HepG2 (cell line): Measurements from ENCODE around the gene CBX6. TPM values are rescaled to one million over a fixed set of nuclear protein-coding genes. Genes with fewer than 3 reads are reported as not detected.

Experiments
- CBX5 ChIP-seq: sonication (generic); formaldehyde crosslinking; IDR thresholded peaks from 2 replicates; pipeline ENCODE4 v1.4.0; 2020; ENCODE audit warnings: missing genetic modification reagents, borderline replicate concordance
- ELF3 ChIP-seq: IDR thresholded peaks from 2 replicates; pipeline ENCODE4 v1.6.1; 2016; ENCODE audit warnings: missing genetic modification reagents, missing compliant biosample characterization
- FOSL2 ChIP-seq: sonication (generic); formaldehyde crosslinking; IDR thresholded peaks from 2 replicates; pipeline ENCODE4 v1.4.0; 2020; ENCODE audit warnings: missing genetic modification reagents
- GABPB1 ChIP-seq: IDR thresholded peaks from 2 replicates; pipeline ENCODE4 v1.6.1; 2016; ENCODE audit warnings: mild to moderate bottlenecking, missing genetic modification reagents, moderate library complexity, missing compliant biosample characterization
- GATAD2A ChIP-seq: IDR thresholded peaks from 2 replicates; pipeline ENCODE4 v1.6.1; 2016
- HDAC2 ChIP-seq: sonication (generic); formaldehyde crosslinking; IDR thresholded peaks from 2 replicates; pipeline ENCODE4 v1.4.0; 2020; ENCODE audit warnings: missing genetic modification reagents
- JUNB ChIP-seq: sonication (generic); formaldehyde crosslinking; IDR thresholded peaks from 2 replicates; pipeline ENCODE4 v1.8.0; 2022; ENCODE audit warnings: missing genetic modification reagents, mild to moderate bottlenecking, borderline replicate concordance
- KAT8 ChIP-seq: IDR thresholded peaks from 2 replicates; pipeline ENCODE4 v1.6.1; 2016; ENCODE audit warnings: missing genetic modification reagents, missing compliant biosample characterization
- KLF15 ChIP-seq: sonication (generic); formaldehyde crosslinking; IDR thresholded peaks from 2 replicates; pipeline ENCODE4 v1.8.1; 2023; ENCODE audit warnings: borderline replicate concordance, mild to moderate bottlenecking, inconsistent platforms, missing genetic modification reagents, mixed read lengths
- MEF2D ChIP-seq: sonication (generic); formaldehyde crosslinking; IDR thresholded peaks from 2 replicates; pipeline ENCODE4 v1.5.1; 2020; ENCODE audit warnings: mild to moderate bottlenecking, missing genetic modification reagents
- NR3C1 ChIP-seq: sonication (generic); formaldehyde crosslinking; IDR thresholded peaks from 2 replicates; pipeline ENCODE4 v1.4.0; 2020; ENCODE audit warnings: missing genetic modification reagents
- RAD21 ChIP-seq: fragments of 450-650 bp; formaldehyde crosslinking; IDR thresholded peaks from 2 replicates; pipeline ENCODE4 v1.5.0; 2020; ENCODE audit warnings: mild to moderate bottlenecking
- TFE3 ChIP-seq: IDR thresholded peaks from 2 replicates; pipeline ENCODE4 v1.6.1; 2016
- ZBTB20 ChIP-seq: sonication (generic); formaldehyde crosslinking; IDR thresholded peaks from 2 replicates; pipeline ENCODE4 v1.8.1; 2023; ENCODE audit warnings: missing genetic modification reagents, low read depth, mild to moderate bottlenecking, borderline replicate concordance
- ZNF281 ChIP-seq: sonication (generic); formaldehyde crosslinking; IDR thresholded peaks from 2 replicates; pipeline ENCODE4 v1.4.0; 2020; ENCODE audit warnings: missing genetic modification reagents, borderline replicate concordance
- ZNF510 ChIP-seq: sonication (generic); formaldehyde crosslinking; IDR thresholded peaks from 2 replicates; pipeline ENCODE4 v1.4.0; 2020; ENCODE audit warnings: low read depth, mild to moderate bottlenecking, missing genetic modification reagents
- ZNF562 ChIP-seq: sonication (generic); formaldehyde crosslinking; IDR thresholded peaks from 2 replicates; pipeline ENCODE4 v1.8.0; 2022; ENCODE audit warnings: missing genetic modification reagents, borderline replicate concordance
- polyA plus RNA-seq, 8 experiments: library from polyadenylated mRNA; depleted of rRNA in 3 of 8; stranded (reverse) in 7 of 8; unstranded in 1 of 8; fragments of >200 nt; fragmentation: Illumina TruSeq in 4 of 8; extraction: Trizol in 4 of 8; gene quantifications; 2 replicates each; pipeline versions ENCODE4 v1.2.1 to v1.2.3, GENCODE V29; 2011 to 2016; ENCODE audit warnings: low read depth in 4 of 8, missing spikeins in 1 of 8, mixed read lengths in 1 of 8; ENCODE audit not compliant: insufficient read depth in 1 of 8
- total RNA-seq, 5 experiments: library from RNA; depleted of rRNA; stranded (reverse); fragments of >200 nt; fragmentation: Illumina TruSeq; extraction: Trizol; gene quantifications; 2 replicates each; pipeline ENCODE4 v1.2.3, GENCODE V29; 2016; ENCODE audit warnings: low read depth in 1 of 5
- TF ChIP-seq, protein P1 (sequence below), 2 experiments: fragments of 450-650 bp in 1 of 2; sonication (generic) in 1 of 2; formaldehyde crosslinking; IDR thresholded peaks; 2 replicates each; pipeline versions ENCODE4 v1.5.0 to v1.8.0; 2020 to 2022; ENCODE audit warnings: mild to moderate bottlenecking in 1 of 2, missing genetic modification reagents in 1 of 2
- TF ChIP-seq, protein P2 (sequence below): sonication (generic); formaldehyde crosslinking; IDR thresholded peaks from 2 replicates; pipeline ENCODE4 v1.4.0; 2020; ENCODE audit warnings: missing genetic modification reagents
- TF ChIP-seq, protein P3 (sequence below): sonication (generic); formaldehyde crosslinking; IDR thresholded peaks from 2 replicates; pipeline ENCODE4 v1.8.0; 2022; ENCODE audit warnings: missing genetic modification reagents, mild to moderate bottlenecking, inconsistent platforms, borderline replicate concordance

CBX6 gene
- total and polyA plus RNA-seq, 2 of the 13 experiments (the other 11 are each of a cell fraction or from before 2014, with no cell fraction given): 1.7 to 6.5 TPM

DNA sequence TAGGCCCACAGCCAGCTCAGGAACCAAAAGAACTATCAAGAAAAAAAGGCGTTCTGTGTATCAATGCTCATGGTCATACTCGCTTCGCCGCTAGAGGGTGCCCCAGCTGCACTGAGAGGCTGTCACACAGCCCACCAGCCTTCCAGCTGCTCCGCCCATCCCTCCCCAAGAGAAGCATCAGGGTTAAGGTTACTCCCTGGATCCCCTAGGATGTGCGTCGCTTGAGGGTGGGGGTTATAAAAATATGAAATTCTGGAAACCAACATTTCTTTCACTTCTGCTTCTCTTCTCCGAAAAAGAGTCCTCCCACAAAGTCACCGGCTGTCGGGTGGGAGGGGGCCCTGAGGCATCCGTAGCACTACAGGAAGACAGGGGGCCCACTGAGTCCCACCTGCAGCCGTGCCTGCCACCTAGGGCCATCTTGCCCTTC is 1.7 kb downstream of the CBX6 start (continued):
- no peak for TF ChIP-seq KLF15 (CRISPR knock-in tag)
- TF ChIP-seq TFE3 (CRISPR knock-in tag): no peak
- TF ChIP-seq KAT8: 0 out of 2 replicates have a peak, but pooled peaks have one; percentile 19
- no peak for TF ChIP-seq NR3C1 (CRISPR knock-in tag)
- TF ChIP-seq HDAC2 (CRISPR knock-in tag): peak; percentile 48; the same call in 1 of the 2 replicates
- no peak for TF ChIP-seq MEF2D
- TF ChIP-seq, protein P1, sequence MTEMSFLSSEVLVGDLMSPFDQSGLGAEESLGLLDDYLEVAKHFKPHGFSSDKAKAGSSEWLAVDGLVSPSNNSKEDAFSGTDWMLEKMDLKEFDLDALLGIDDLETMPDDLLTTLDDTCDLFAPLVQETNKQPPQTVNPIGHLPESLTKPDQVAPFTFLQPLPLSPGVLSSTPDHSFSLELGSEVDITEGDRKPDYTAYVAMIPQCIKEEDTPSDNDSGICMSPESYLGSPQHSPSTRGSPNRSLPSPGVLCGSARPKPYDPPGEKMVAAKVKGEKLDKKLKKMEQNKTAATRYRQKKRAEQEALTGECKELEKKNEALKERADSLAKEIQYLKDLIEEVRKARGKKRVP (CRISPR knock-in tag; IDR thresholded peaks at IDR 0.05): no peak
- TF ChIP-seq FOSL2 (CRISPR knock-in tag): peak; percentile 31; the same call in 1 of the 2 replicates
- TF ChIP-seq ELF3 (CRISPR knock-in tag): 0 out of 2 replicates have a peak, but pooled peaks have one; percentile 50
- TF ChIP-seq CBX5 (CRISPR knock-in tag): peak; percentile 48; the same call in 1 of the 2 replicates
- TF ChIP-seq ZNF510 (CRISPR knock-in tag): no peak
- TF ChIP-seq, protein P2, sequence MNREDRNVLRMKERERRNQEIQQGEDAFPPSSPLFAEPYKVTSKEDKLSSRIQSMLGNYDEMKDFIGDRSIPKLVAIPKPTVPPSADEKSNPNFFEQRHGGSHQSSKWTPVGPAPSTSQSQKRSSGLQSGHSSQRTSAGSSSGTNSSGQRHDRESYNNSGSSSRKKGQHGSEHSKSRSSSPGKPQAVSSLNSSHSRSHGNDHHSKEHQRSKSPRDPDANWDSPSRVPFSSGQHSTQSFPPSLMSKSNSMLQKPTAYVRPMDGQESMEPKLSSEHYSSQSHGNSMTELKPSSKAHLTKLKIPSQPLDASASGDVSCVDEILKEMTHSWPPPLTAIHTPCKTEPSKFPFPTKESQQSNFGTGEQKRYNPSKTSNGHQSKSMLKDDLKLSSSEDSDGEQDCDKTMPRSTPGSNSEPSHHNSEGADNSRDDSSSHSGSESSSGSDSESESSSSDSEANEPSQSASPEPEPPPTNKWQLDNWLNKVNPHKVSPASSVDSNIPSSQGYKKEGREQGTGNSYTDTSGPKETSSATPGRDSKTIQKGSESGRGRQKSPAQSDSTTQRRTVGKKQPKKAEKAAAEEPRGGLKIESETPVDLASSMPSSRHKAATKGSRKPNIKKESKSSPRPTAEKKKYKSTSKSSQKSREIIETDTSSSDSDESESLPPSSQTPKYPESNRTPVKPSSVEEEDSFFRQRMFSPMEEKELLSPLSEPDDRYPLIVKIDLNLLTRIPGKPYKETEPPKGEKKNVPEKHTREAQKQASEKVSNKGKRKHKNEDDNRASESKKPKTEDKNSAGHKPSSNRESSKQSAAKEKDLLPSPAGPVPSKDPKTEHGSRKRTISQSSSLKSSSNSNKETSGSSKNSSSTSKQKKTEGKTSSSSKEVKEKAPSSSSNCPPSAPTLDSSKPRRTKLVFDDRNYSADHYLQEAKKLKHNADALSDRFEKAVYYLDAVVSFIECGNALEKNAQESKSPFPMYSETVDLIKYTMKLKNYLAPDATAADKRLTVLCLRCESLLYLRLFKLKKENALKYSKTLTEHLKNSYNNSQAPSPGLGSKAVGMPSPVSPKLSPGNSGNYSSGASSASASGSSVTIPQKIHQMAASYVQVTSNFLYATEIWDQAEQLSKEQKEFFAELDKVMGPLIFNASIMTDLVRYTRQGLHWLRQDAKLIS (CRISPR knock-in tag): no peak
- 0 out of 2 replicates have a peak, but pooled peaks have one; percentile 40 for TF ChIP-seq GATAD2A (CRISPR knock-in tag)
- TF ChIP-seq JUNB (CRISPR knock-in tag): no peak
- TF ChIP-seq GABPB1: no peak
- TF ChIP-seq RAD21 (CRISPR knock-in tag): peak; percentile 72
- no peak for TF ChIP-seq ZNF281 (CRISPR knock-in tag)
- TF ChIP-seq ZNF562 (CRISPR knock-in tag): no peak
- no peak for TF ChIP-seq ZBTB20
- TF ChIP-seq, protein P3, sequence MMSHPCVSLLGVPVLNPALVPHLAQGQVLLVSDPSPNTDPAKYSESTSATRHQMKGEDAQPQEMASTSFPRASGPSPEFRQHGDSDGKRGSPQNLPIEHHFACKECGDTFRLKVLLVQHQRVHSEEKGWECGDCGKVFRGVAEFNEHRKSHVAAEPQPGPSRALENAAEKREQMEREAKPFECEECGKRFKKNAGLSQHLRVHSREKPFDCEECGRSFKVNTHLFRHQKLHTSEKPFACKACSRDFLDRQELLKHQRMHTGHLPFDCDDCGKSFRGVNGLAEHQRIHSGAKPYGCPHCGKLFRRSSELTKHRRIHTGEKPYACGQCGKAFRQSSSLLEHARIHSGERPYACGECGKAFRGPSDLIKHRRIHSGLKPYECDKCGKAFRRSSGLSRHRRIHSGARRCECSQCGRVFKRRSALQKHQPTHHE (CRISPR knock-in tag): no peak
